ENCODE results near the gene RREB1. TPM values are rescaled to one million over a fixed set of nuclear protein-coding genes. Genes with fewer than 3 reads are reported as not detected.

RREB1 gene
- polyA plus RNA-seq, 1 experiment: 2.6 TPM

GRCh38 chr6:7282097-7282906, 174.5 kb downstream of the RREB1 start:
- no peak for DNase-seq (ENCODE audit: low read depth, low spot score)
- no peak for TF ChIP-seq CTCF (IDR thresholded peaks at IDR 0.05; ENCODE audit: low read depth, low read length)
- H3K27ac ChIP-seq (ENCODE audit: low read depth, low read length): no peak overlapping the region
- no peaks in the 10 kb centered on the region for H3K9me3 ChIP-seq (ENCODE audit: control insufficient read depth, insufficient read depth, low read length)
- CTCF ChIA-PET: interaction anchor here (0.8 to 8.4 kb wide), 2 partner anchors 6 to 40 kb away, joined by 3 to 70 read pairs; no protein-coding TSS in a partner anchor
- H3K27me3 ChIP-seq (ENCODE audit: control insufficient read depth, insufficient read depth, low read length): no peaks in the 10 kb centered on the region
- POLR2A ChIA-PET: no interaction called here
- no peak overlapping the region for H3K4me3 ChIP-seq (ENCODE audit: low read depth, low read length)

GRCh38 chr6:7283676-7284075, 175.9 kb downstream of the RREB1 start:
- Histone ChIP-seq H3K27ac (ENCODE audit: low read depth, low read length) (no peak overlapping the region), H3K9me3 (ENCODE audit: control insufficient read depth, insufficient read depth, low read length) (no peaks in the 10 kb centered on the region), H3K4me3 (ENCODE audit: low read depth, low read length) (no peak overlapping the region), H3K27me3 (ENCODE audit: control insufficient read depth, insufficient read depth, low read length) (no peaks in the 10 kb centered on the region)
- no peak for DNase-seq (ENCODE audit: low read depth, low spot score)
- no peak for TF ChIP-seq CTCF (IDR thresholded peaks at IDR 0.05; ENCODE audit: low read depth, low read length)
- CTCF ChIA-PET: interaction anchor here (8.4 kb wide), 1 partner anchor 7 kb away, joined by 70 read pairs; no protein-coding TSS in a partner anchor
- POLR2A ChIA-PET: no interaction called here

GRCh38 chr6:7285416-7285815, 177.7 kb downstream of the RREB1 start:
- no peaks in the 10 kb centered on the region for H3K9me3 ChIP-seq (ENCODE audit: control insufficient read depth, insufficient read depth, low read length)
- H3K27ac ChIP-seq (ENCODE audit: low read depth, low read length): no peak overlapping the region
- no peak for TF ChIP-seq CTCF (IDR thresholded peaks at IDR 0.05; ENCODE audit: low read depth, low read length)
- ChIA-PET CTCF (interaction anchor here (1.0 to 8.4 kb wide), 2 partner anchors 9 to 562 kb away, joined by 3 to 70 read pairs; no protein-coding TSS in a partner anchor), POLR2A (interaction anchor here (0.6 kb wide), 2 partner anchors 26 kb away, joined by 3 to 4 read pairs; no protein-coding TSS in a partner anchor)
- DNase-seq (ENCODE audit: low read depth, low spot score): no peak
- no peak overlapping the region for H3K4me3 ChIP-seq (ENCODE audit: low read depth, low read length)
- H3K27me3 ChIP-seq (ENCODE audit: control insufficient read depth, insufficient read depth, low read length): no peaks in the 10 kb centered on the region

GRCh38 chr6:7290079-7290478, 182.3 kb downstream of the RREB1 start:
- TF ChIP-seq CTCF (IDR thresholded peaks at IDR 0.05; ENCODE audit: low read depth, low read length): no peak
- Histone ChIP-seq H3K9me3 (ENCODE audit: control insufficient read depth, insufficient read depth, low read length) (no peaks in the 10 kb centered on the region), H3K27ac (ENCODE audit: low read depth, low read length) (no peak overlapping the region), H3K27me3 (ENCODE audit: control insufficient read depth, insufficient read depth, low read length) (no peaks in the 10 kb centered on the region), H3K4me3 (ENCODE audit: low read depth, low read length) (no peak overlapping the region)
- ChIA-PET CTCF (interaction anchor here (1.7 to 8.4 kb wide), 2 partner anchors 14 to 326 kb away, joined by 5 to 70 read pairs; no protein-coding TSS in a partner anchor), POLR2A (interaction anchor here (0.7 kb wide), 1 partner anchor 12 kb away, joined by 3 read pairs; no protein-coding TSS in a partner anchor)
- no peak for DNase-seq (ENCODE audit: low read depth, low spot score)
